HL-60 (cell line): Measurements from ENCODE around the gene EPN3.

Experiments
- GABPA ChIP-seq: IDR thresholded peaks from 2 replicates; pipeline ENCODE4 v1.6.1; 2012; ENCODE audit warnings: low read depth
- POLR2AphosphoS5 ChIP-seq: IDR thresholded peaks from 2 replicates; pipeline ENCODE4 v1.6.1; 2012; ENCODE audit warnings: low read depth
- SPI1 ChIP-seq: IDR thresholded peaks from 2 replicates; pipeline ENCODE4 v1.6.1; 2012; ENCODE audit warnings: low read depth, mild to moderate bottlenecking, borderline replicate concordance
- TF ChIP-seq, protein P1 (sequence below): IDR thresholded peaks from one replicate; pipeline ENCODE4 v1.5.1; 2011; ENCODE audit warnings: low read length, control low read depth, inconsistent platforms; ENCODE audit not compliant: insufficient read depth
- TF ChIP-seq, protein P2 (sequence below): IDR thresholded peaks from 2 replicates; pipeline ENCODE4 v1.6.1; 2012; ENCODE audit warnings: low read depth; ENCODE audit not compliant: insufficient replicate concordance

DNA sequence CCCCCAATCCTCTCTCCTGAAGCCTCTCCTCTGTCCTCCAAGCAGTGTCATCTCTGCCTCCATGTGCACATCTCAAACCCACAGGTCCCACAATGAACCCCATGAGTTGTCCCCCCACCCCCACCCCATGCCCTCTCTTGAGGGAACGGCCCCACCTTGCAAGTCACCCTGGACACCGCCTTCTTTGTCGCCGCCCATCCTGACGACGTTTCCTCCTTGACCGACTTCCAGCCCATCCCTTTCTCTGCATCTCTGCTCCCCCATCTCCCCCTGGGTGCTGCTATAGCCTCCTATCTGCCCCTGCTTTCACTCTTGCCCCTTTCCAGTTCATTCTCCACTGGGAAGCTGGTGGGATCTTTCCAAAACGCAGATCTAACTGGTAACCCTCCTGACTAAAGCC lies 12.8 kb downstream of the EPN3 start:
- TF ChIP-seq POLR2AphosphoS5 (no peak), GABPA (no peak), SPI1 (no peak)
- TF ChIP-seq, protein P1, sequence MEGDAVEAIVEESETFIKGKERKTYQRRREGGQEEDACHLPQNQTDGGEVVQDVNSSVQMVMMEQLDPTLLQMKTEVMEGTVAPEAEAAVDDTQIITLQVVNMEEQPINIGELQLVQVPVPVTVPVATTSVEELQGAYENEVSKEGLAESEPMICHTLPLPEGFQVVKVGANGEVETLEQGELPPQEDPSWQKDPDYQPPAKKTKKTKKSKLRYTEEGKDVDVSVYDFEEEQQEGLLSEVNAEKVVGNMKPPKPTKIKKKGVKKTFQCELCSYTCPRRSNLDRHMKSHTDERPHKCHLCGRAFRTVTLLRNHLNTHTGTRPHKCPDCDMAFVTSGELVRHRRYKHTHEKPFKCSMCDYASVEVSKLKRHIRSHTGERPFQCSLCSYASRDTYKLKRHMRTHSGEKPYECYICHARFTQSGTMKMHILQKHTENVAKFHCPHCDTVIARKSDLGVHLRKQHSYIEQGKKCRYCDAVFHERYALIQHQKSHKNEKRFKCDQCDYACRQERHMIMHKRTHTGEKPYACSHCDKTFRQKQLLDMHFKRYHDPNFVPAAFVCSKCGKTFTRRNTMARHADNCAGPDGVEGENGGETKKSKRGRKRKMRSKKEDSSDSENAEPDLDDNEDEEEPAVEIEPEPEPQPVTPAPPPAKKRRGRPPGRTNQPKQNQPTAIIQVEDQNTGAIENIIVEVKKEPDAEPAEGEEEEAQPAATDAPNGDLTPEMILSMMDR = no peak
- TF ChIP-seq, protein P2, sequence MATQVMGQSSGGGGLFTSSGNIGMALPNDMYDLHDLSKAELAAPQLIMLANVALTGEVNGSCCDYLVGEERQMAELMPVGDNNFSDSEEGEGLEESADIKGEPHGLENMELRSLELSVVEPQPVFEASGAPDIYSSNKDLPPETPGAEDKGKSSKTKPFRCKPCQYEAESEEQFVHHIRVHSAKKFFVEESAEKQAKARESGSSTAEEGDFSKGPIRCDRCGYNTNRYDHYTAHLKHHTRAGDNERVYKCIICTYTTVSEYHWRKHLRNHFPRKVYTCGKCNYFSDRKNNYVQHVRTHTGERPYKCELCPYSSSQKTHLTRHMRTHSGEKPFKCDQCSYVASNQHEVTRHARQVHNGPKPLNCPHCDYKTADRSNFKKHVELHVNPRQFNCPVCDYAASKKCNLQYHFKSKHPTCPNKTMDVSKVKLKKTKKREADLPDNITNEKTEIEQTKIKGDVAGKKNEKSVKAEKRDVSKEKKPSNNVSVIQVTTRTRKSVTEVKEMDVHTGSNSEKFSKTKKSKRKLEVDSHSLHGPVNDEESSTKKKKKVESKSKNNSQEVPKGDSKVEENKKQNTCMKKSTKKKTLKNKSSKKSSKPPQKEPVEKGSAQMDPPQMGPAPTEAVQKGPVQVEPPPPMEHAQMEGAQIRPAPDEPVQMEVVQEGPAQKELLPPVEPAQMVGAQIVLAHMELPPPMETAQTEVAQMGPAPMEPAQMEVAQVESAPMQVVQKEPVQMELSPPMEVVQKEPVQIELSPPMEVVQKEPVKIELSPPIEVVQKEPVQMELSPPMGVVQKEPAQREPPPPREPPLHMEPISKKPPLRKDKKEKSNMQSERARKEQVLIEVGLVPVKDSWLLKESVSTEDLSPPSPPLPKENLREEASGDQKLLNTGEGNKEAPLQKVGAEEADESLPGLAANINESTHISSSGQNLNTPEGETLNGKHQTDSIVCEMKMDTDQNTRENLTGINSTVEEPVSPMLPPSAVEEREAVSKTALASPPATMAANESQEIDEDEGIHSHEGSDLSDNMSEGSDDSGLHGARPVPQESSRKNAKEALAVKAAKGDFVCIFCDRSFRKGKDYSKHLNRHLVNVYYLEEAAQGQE = no peak
